BJ (cell line): ENCODE measurements around the gene DLST. TPM values are rescaled to one million over a fixed set of nuclear protein-coding genes. Genes with fewer than 3 reads are reported as not detected.

ENCODE experiments used
- CTCF ChIA-PET: fragments of 350-600 bp; formaldehyde crosslinking; extraction: SDS; loops from one replicate; lab custom pipeline; 2021; ENCODE audit warnings: antibody characterized with exemption, inconsistent platforms; lab: Yijun Ruan, JAX
- POLR2A ChIA-PET: fragments of 300-600 bp; sonication (Branson Sonifier 250); formaldehyde crosslinking; extraction: SDS; loops from one replicate; lab custom pipeline; 2021; ENCODE audit warnings: antibody characterized with exemption; lab: Charles Lee
- DNase-seq: peaks from one replicate; pipeline ENCODE4 v3.0.0-alpha.2; 2011; ENCODE audit warnings: low read depth
- H3K27me3 ChIP-seq: 2 replicates; pipeline ENCODE4 v1.6.0; 2011; ENCODE audit warnings: low read length; ENCODE audit not compliant: control insufficient read depth, insufficient read depth
- H3K36me3 ChIP-seq: 2 replicates; pipeline ENCODE4 v1.5.1; 2011; ENCODE audit warnings: low read length; ENCODE audit not compliant: control insufficient read depth, insufficient read depth
- H3K4me3 ChIP-seq: 2 replicates; pipeline ENCODE4 v1.5.1; 2011; ENCODE audit warnings: low read depth, mild to moderate bottlenecking, control low read depth, low read length
- CTCF ChIP-seq: IDR thresholded peaks from 2 replicates; pipeline ENCODE4 v1.5.1; 2011; ENCODE audit warnings: low read depth, mild to moderate bottlenecking, control low read depth, inconsistent platforms, low read length, moderate library complexity; ENCODE audit not compliant: insufficient read depth
- polyA plus RNA-seq: library from polyadenylated mRNA; depleted of rRNA; stranded (reverse); fragments of >200 nt; gene quantifications from 2 replicates; pipeline ENCODE4 v1.2.3, GENCODE V29; 2011

The DLST gene
- polyA plus RNA-seq, 1 experiment: 150 TPM

GRCh38 chr14:74941676-74942097, 60.0 kb downstream of the DLST start:
- H3K4me3 ChIP-seq: no peak overlapping the region
- TF ChIP-seq CTCF: no peak
- H3K27me3 ChIP-seq: no peaks in the 10 kb centered on the region
- H3K36me3 ChIP-seq: peaks cover 4% of the 10 kb centered on the region
- ChIA-PET POLR2A (no interaction called here), CTCF (interaction anchor here (0.6 to 2.3 kb wide), 6 partner anchors 10 to 190 kb away, joined by 3 to 30 read pairs (median 4); no protein-coding TSS in a partner anchor)
- DNase-seq: no peak

- CTCF ChIA-PET: interaction anchor here (0.6 to 2.3 kb wide), 7 partner anchors 10 to 190 kb away, joined by 3 to 30 read pairs (median 4); no protein-coding TSS in a partner anchor
- POLR2A ChIA-PET: no interaction called here
- TF ChIP-seq CTCF: no peak
Observed at GRCh38 chr14:74942181-74942580, 60.5 kb downstream of the DLST start.

GRCh38 chr14:74942608-74943007, 60.9 kb downstream of the DLST start:
- Histone ChIP-seq H3K4me3 (no peak overlapping the region), H3K27me3 (no peaks in the 10 kb centered on the region), H3K36me3 (peaks cover 4% of the 10 kb centered on the region)
- POLR2A ChIA-PET: no interaction called here
- TF ChIP-seq CTCF: no peak
- no peak for DNase-seq
- CTCF ChIA-PET: interaction anchor here (0.6 to 2.3 kb wide), 7 partner anchors 9 to 189 kb away, joined by 3 to 30 read pairs (median 4); no protein-coding TSS in a partner anchor

More at GRCh38 chr14:74942181-74942580, 60.5 kb downstream of the DLST start:
- no peak for DNase-seq
- H3K36me3 ChIP-seq: peaks cover 4% of the 10 kb centered on the region
- H3K27me3 ChIP-seq: no peaks in the 10 kb centered on the region
- H3K4me3 ChIP-seq: no peak overlapping the region

GRCh38 chr14:74945261-74945851, 63.6 kb downstream of the DLST start:
- TF ChIP-seq CTCF: peak; percentile 58
- H3K4me3 ChIP-seq: no peak overlapping the region
- no peak for DNase-seq
- ChIA-PET POLR2A (no interaction called here), CTCF (interaction anchor here (0.7 to 6.6 kb wide), 29 partner anchors 9 to 156 kb away, joined by 3 to 105 read pairs (median 4); partner anchors contain the start of genes DLST, EIF2B2, PGF and ZC2HC1C)
- peaks cover 6% of the 10 kb centered on the region for H3K36me3 ChIP-seq
- H3K27me3 ChIP-seq: no peaks in the 10 kb centered on the region; the same call in 1 of the 2 replicates

GRCh38 chr14:74945852-74946658, 64.3 kb downstream of the DLST start:
- POLR2A ChIA-PET: no interaction called here
- peak; percentile 96 for TF ChIP-seq CTCF
- no peak for DNase-seq
- CTCF ChIA-PET: interaction anchor here (0.8 to 6.6 kb wide), 28 partner anchors 8 to 155 kb away, joined by 3 to 105 read pairs (median 4); partner anchors contain the start of genes ACYP1, DLST, EIF2B2 and PGF
- Histone ChIP-seq H3K27me3 (no peaks in the 10 kb centered on the region; the same call in 1 of the 2 replicates), H3K4me3 (no peak overlapping the region), H3K36me3 (peaks cover 6% of the 10 kb centered on the region)
